Stimulated activated CD8-positive, alpha-beta memory T cell treated with anti-CD3 and anti-CD28 coated beads, Interleukin-7, amount 100 ng/mL, for 24 hours (primary cell): ENCODE data around the gene SYNE1.
"Not testable (repeated sequence)": the region's sequence is repeated elsewhere in the genome, so short reads cannot be mapped to it uniquely, and the experiment has no call there.

Experiments
- DNase-seq: peaks from one replicate; pipeline ENCODE4 v3.0.0-alpha.2; 2020; ENCODE audit warnings: low read depth

The SYNE1 gene

DNA sequence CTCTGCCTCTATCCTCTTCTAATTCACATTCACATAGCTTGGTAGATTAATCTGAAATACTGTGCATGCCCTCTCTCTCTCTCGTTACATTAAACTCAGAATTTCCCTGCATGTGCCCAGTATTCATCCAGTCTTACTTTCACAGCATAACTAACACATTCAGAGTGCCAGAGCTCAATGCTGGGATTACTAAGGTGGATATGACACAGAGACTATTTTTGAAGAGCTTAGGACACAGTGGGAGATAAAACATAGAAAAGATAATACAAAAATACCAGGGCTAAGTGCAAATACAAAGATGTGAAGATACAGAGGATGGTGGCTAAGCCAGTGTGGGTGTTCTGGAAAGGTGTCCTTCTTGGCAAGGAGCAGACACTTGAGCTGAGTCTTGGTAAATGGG is 6.3 kb downstream of the SYNE1 start:
- no peak for DNase-seq

DNA sequence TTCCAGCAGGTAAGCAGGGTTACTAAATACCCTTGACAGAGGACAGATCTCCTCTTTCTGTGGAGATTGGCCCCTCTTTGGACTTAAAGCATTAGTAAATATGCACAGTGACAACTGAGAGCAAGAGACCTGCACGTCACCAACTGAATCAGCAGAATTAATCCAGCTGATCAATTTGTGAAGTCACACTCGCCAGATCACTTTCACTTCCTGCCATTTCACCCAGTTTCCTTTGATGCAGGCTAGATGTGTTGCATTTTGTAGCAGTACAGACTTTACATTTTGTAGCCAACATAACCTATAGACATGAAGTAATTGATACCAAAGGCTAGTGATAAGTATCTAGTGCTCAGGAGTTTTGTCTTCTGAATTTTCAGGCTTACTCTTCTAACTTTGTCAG is 11.9 kb downstream of the SYNE1 start:
- DNase-seq, result no peak

DNA sequence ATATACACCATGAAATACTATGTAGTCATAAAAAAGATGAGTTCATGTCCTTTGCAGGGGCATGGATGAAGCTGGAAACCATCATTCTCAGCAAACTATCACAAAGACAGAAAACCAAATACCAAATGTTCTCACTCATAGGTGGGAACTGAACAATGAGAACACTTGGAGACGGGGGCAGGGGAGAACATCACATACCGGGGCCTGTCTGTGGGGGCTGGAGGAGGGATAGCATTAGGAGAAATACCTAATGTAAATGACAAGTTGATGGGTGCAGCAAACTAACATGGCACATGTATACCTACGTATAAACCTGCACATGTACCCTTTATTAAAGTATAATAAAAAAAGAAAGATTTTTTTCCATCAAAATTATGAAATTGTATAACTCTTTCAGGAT is 22.4 kb downstream of the SYNE1 start:
- DNase-seq, result not testable (repeated sequence)

DNA sequence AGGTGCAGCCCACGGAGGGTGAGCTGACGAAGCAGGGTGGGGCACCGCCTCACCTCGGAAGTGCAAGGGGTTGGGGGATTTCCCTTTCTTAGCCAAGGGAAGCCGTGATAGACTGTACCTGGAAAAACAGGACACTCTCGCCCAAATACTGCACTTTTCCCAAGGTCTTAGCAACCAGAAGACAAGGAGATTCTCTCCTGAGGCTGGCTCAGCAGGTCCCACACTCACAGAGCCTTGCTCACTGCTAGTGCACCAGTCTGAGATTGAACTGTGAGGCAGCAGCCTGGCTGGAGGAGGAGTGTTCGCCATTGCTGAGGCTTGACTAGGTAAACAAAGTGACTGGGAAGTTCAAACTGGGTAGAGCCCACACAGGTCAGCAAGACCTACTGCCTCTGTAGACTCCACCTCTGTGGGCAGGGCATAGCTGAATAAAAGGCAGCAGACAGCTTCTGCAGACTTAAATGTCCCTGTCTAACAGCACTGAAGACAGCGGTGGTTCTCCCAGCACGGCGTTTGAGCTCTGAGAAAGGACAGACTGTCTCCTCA is 28.0 kb downstream of the SYNE1 start:
- DNase-seq, result no peak

DNA sequence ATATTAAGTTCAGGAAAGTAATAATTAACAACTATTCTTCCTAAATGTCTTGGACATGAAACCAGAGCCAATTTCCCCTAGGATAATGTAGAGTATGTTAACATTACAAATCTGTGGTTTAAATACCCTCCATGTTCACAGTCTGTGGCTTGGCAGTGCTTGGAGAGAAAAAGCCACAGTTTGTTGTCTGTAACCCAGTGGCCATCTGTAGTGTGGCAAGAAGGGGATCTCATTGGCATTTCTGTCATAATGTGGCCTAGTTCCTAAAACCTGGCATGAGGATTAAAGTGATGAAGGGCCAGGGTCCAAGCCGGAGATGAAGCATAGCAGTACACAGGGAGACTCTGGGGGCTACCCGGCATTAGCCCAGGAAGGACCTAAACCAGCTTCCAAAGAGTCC is 31.2 kb downstream of the SYNE1 start:
- DNase-seq, result no peak

DNA sequence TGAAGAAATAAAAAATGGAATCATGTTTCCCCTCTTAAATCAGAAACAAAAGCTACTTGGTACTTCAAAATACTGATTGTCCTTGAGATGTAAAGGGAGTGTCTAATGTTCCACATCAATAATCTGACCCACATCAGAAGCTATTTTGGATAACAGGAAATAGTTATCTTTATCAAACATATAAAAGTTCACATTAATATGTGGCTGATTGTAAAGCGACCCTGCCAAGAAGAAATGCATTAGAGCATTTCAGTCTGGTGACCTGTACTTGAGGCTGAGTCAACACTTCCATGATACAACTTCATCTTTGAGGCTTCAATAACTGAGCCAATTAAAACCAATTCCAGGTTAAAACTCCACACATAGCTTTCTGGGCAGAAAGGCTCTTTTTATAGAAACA is 31.8 kb downstream of the SYNE1 start:
- no peak for DNase-seq

DNA sequence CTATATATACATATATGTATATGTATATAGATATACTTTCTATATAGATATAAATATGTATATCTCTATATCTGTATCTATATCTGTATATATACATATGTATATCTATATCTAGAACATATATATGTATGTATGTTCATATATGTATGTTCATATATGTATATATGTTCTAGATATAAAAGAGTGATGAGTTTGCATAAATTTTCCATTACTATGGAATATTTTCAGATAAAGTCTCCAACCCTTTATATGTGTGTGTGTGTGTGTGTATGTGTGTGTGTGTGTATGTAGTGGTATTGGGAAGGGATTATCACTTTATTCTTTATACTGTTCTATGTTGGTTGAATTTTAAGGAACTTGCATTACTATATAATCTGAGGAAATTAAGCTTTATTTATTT is 33.3 kb downstream of the SYNE1 start:
- no peak for DNase-seq

DNA sequence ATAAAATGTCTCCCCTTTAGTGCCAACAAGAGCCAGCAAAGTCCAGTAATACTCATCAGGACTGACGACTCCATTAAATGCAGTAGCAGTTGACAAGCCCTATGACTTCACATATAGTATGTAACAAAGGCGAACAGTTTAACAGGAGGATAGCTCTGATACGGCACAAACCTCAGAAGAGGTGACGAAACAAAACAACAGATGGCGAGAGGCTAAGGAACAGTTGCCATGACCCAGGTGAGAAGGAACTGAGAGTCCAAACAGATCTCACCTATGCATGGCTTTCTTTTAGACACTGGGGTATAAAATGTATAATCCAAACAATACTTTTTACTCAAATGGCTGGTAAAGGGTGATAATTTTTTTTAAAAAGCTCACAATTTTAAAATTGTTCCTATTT is 37.1 kb downstream of the SYNE1 start:
- no peak for DNase-seq

DNA sequence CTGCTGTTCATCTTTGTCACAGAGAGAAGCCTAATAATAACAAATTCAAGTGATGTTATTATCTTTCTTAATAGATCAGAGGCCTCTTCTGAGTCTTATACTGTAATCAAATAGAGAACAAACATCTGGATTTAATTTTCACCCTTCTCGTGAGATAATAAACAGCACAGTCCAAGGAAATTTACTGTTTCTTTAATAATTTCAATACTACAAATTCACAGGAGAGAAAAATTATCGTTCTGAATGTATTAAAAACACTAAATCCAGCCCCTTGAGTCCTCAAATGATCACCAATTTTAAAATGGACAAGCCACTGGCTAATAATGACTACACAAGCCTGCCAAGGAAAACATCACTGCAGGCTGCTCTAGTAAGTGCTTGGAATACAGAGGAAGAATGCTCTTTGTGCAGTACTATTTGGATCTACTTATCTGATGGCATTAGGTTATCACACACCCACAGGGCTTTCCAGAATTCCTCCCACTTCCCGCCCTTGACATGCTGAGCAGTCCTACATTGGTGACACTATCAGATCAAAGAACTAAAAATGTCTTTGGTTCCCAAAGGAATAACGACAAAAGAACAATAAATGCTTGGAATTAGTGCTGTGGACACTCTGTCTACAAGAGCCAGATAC is 38.1 kb downstream of the SYNE1 start:
- no peak for DNase-seq

DNA sequence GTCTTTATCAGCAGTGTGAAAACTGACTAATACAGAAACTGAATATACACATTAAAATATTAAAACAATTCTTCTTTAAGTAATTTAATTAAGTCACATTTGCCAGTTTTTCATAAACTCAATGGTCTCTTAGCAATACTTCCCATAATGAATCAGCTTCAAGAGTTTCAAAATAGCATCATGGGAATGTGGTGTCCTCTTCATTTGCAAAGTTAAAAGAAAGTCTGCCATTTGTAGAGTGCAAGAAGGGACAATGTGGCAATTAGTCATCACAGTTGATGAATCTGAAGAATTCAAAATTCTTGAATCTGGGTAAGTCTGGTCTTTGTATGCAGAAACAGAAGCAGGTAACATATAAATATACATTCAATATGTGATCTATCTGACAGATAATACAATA is 38.7 kb downstream of the SYNE1 start:
- no peak for DNase-seq

DNA sequence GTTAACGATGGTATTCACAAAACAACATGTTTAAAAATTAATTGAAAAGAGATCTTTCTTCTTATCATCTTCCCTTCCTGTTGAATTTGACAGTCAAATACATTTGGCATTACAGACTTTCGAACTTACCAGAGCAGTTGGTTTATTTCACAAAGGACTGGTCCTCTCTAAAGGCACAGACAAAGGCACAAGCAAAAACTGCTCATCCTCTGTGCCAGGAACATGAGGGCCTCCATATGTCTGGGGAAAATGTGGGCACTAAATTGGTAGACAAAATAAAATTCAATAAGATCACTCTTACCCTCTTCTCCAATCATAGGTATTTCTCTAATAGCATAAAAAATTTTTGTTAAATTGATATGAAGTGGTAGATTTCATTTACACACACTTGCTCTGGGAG is 40.4 kb downstream of the SYNE1 start:
- no peak for DNase-seq

DNA sequence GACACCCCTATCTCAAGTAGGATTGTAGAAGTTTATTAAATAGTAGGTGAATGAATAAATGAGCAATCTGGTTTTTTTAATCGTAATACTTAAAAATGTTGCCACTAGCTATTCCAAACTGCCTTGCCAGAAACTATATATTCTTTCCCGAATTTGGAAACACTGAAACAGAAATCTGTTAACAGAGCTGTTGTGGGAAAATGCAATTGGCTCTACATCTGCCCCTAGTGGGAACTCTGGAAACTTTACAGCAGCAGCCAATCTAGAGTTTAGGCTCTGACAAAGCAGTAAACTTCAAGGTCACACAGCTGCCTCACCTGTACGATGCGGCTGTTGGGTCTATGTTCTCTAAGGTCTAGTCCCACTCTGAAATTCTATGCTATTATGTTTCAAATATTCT is 41.7 kb downstream of the SYNE1 start:
- no peak for DNase-seq

DNA sequence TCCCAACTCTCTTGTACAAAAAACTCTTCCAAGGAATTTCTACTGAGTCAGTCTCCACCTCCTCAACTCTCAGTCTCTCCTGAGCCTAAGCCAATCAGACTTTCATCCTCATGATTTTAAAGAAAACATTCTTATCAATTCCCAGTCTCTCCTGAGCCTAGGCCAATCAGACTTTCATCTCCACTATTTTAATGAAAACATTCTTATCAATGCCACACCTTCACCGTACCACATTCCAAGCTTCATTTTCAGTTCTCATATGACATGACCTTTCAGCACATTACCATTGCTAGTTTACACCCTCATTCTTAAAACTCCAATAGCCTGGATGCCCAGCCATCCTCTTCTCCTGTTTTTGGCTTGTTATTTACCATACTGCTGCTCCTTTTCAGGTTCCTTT is 42.5 kb downstream of the SYNE1 start:
- no peak for DNase-seq

DNA sequence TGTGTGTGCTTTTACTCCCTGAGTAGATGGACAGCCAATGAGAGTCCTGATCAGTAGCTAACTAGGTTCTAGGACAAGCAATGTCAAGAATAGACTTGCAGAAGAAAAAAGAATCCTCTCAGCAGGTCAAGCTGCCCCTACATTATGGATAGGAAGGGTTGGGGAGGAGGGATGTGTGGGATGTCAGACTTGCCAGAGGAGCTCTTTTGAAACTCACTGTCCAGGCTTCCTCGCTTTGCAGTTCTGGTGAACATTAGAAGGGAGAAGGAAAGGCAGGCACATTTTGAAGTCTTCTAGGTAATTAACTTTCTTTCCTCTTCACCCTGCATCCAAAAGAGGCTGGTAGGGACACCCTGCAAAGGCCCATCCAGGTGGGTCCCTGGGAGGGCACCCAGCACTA is 48.7 kb downstream of the SYNE1 start:
- DNase-seq, result no peak

DNA sequence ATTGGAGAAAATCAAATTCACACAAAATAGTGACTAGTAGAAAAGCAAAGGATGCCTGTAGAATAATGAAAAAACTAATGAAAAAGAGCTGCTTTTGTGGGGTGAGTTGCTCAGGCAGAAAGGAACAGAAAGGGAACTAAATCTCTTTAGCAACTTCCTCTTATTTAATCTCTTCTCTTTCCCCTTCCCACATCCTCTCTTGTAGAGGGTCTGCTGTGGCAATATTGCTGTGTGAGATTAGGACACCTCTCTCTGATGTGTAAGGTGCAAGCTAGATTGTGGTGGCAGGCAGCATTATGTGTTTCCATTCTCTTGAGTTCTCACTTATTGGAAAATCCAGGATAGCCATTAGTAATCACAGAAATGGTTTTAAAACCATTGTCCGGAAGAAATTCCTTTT is 49.7 kb downstream of the SYNE1 start:
- no peak for DNase-seq

DNA sequence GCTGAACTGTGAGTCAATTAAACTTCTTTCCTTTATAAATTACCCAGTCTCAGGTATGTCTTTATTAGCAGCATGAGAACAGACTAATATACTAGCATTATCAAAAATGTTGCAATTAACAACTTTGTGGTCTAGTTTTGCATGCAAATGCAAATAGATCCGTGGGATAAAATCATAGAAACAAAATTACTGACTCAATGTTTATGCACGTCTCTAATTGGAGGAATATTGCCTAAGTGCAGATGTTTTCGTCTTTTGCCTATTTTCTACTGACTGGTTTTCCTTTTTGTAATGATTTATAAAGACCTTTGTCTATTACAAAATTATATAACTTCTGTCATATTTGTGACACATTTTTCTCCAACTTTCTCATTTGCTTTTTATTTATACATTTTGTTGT is 51.9 kb downstream of the SYNE1 start:
- DNase-seq, result no peak

DNA sequence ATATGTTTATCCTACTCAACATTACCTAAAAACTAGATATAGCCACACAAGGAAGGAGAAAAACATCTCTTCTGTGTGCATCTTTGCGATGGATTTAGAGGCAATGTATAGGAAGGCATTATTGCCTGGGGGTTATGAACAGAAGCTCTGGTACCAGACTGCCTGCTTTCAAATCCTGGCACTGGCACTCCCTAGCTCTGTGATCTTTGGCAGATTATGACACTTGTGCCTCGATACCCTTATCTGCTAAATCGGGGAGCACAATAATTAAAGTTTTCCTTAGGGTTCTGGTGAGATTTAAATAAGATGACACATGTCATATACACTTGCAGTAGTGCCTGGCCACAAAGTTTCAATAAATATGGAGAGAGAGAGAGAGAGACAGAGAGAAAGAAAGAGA is 53.3 kb downstream of the SYNE1 start:
- no peak for DNase-seq

DNA sequence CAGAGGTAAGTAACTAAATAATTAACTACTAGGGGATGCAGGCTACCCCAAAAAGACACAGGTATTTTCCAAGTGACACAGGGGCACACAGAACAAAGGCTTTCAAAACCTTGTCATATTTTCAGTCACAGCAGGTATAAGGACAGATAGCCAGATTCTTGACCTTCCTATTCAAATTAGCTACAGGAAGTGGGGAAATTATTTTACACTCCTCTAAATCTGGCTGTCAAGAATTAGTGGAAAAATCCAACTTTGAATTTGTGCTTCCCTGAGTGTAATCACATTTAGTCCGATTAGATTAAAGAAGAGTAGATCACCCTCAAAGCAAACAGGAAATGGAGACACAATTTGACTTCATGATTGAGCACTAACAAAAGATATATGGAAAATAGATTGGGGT is 60.6 kb downstream of the SYNE1 start:
- no peak for DNase-seq

DNA sequence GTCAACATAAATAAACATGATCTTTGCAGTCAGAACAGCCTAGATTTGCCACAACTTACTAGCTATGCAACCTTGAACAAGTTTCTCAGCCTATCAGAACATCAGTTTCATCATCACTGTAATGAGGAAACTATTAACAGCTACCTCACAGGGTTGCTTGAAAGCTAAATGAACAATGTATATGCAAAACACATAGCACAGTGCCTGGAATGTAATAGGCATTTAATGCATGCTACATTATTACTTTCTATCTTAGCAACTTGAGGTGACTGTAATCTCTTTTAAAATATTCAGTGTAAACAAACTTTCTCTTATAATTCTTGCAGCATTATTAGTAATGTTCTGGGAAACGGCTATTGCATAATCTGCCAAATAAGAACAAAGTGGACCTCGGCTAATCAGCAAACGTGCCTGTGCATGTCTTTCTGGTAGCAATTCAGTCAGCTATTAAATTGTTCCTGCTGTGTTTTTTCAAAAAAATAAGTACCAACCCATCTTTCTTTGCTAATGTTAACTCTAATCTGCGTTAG is 61.5 kb downstream of the SYNE1 start:
- no peak for DNase-seq

DNA sequence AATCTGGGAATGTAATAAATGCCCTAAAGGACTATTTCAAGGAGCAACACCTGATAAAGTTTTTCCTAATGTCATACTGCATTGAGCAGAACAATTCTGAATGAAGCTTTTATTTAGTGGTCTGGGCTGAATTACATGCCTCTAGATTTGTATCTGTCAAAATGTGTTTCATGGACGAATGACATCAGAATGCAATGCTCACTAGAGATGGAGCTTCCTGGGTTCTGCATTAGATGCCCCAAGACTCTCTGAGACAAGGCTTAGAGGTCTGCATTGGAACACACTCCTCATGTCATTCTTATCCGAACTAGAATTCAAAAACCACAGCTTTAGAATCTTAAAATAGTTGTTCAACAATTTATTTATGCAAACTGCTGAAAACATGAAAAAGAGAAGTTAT is 62.0 kb downstream of the SYNE1 start:
- DNase-seq, result no peak

DNA sequence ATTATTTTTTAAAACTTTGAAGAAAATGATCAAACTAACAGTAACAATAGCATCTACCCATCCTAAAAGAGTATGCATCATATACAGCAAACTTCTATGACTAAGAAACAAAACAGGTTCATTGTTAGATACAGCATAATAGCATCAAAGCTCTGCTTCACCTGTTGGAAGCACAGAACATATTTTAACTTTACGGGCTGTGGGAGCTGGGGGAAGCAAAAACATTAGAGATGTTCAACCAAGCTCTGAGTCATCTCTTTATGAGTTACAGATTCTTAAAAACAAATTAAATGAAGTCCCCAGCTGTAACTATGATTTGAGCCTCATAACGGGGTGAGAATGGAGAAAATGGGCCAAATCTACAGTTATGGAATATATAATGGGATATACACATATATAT is 63.4 kb downstream of the SYNE1 start:
- DNase-seq, result no peak

DNA sequence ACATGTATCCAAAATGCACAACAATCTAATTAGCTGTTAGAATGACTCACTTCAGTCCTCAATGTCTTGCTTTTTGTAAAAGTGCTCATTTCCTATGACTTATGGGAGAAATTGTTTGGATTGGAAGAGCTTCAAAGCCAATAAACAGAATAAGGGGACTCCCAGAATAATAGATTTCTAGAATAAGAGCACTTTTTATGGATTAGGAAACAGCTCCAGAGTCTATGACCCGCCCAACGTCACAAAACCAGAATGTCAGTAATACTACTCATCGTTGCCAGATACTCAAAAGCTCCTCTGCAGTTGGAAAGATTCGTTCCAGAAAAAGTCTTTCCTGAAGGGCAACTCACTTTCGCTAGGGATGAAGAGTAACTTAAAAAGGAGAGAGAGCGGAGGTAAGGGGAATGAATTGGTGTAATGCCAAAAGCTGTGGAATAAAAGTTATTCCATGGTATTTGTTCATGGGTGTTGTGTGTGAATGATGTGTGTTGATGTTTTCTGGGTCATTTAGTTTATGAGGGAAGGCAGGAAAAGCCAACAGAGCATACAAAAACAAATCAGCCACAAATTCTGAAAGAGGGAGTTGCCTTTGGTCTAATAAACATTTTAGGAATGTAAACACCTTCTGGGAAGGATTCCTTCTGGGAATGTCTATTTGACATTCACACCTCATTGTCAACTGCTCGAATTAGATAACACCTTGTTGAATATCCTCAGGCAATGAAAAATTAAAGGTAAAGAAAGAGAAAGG is 64.6 kb downstream of the SYNE1 start:
- no peak for DNase-seq

DNA sequence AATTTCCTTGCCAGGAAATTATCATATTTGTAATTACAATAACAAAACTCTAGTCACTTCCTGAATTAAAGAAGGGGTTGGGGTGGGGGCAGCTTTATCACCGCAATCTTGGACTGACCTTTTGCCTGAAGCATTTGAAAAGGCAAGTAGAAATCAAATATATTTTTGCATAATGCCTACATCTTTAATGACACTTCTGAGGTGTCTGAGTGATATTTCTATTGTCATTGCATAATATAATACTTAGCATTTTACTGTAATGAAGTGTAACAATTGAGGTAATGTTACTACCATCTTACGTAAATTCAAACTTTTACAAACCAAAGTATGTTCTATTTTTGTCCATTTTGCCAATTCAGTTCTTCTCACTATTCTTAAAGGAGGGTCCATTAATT is 65.2 kb downstream of the SYNE1 start:
- no peak for DNase-seq

DNA sequence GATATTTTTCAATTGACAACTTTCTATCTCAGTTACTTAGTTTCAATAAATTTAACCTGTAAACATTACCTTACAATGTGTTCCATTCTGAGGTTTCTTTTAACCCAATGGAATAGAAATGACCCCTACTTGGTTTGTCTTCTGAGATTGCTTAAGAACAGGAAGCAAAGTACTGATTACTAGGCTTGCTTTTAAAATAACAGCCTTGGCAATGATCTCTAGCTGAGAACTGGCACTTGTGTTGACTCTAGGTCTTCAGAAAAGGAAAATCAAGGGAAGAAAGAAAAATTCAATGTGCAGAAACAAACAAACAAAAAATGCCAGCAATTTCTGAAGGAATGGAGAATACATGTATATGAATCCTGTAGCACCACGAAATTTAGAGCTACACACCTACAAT is 66.1 kb downstream of the SYNE1 start:
- no peak for DNase-seq
